ENCODE results near the gene PLXNA2.

PLXNA2 gene

DNA sequence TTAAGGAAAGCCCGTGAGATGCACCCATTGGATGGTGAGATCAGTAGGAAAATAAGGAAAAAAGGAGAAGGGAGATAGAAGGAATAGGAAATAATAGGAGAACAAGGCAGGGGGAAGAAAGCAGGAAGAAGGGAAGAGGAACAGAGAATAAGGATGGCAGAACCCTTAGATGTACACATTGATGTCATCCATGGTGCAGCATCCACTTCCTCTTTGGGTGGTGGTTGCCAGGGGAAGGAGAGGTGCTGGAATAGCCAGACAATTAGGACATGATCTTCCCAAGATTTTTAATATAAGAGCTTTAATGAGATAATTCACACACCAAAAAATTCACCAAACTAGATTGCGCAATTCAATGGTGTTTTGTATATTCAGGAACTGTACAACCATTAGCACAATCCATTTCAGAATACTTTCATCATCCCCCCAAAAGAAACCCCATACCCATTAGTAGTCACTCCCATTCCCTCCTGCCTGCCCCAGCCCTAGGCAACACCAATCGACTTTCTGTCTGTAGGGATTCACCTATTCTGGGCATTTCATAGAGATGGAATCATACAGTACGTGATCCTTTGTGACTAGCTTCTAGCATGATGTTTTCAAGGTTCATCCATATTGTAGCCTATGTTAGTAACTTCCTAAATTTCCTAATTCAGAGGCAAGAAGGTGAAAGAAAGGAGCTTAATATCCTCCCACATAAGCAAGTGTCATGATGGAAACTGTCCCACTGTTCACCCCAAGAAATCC is 121.4 kb downstream of the PLXNA2 start:
- DNase-seq (ENCODE audit: low spot score), result no peak
- no peak overlapping the region for H3K14ac ChIP-seq (ENCODE audit: low read length)
- no peak overlapping the region for H4K91ac ChIP-seq (ENCODE audit: low read depth, low read length, poor library complexity)
- no peak overlapping the region for H3K23ac ChIP-seq (ENCODE audit: low read depth, low read length, poor library complexity)
- H2BK15ac ChIP-seq (ENCODE audit: low read length), result no peak overlapping the region
- H2BK12ac ChIP-seq (ENCODE audit: low read length), result no peak overlapping the region
- no peak overlapping the region for H2AK5ac ChIP-seq (ENCODE audit: low read depth, low read length)
- H2BK120ac ChIP-seq (ENCODE audit: low read depth, low read length), result no peak overlapping the region
- peaks cover 0 to 2% of the 10 kb centered on the region in 2 donors for H3K36me3 ChIP-seq (replicated peaks in 1 of 2; ENCODE audit: control insufficient read depth in 2 of 2, insufficient read depth in 2 of 2, low read length in 2 of 2)
- no peaks in the 10 kb centered on the region for H3K27me3 ChIP-seq (ENCODE audit: control insufficient read depth in 3 of 3, insufficient read depth in 3 of 3, low read depth in 1 of 3, low read length in 3 of 3)
- H3K9ac ChIP-seq (ENCODE audit: low read depth, low read length, poor library complexity), result no peak overlapping the region
- no CpG with 5 or more reads among the region's 4 CpGs for WGBS, 2 donors (ENCODE audit: extremely low coverage in 2 of 2, insufficient read length in 2 of 2, insufficient replicate concordance in 1 of 2)
- peaks cover under 1 to 7% of the 10 kb centered on the region in 2 donors for H3K4me1 ChIP-seq (ENCODE audit: control insufficient read depth in 2 of 2, insufficient read depth in 1 of 2, low read depth in 1 of 2, low read length in 2 of 2)
- H2BK5ac ChIP-seq (ENCODE audit: low read length), result no peak overlapping the region
- H3K9me3 ChIP-seq (replicated peaks in 1 of 2; ENCODE audit: control insufficient read depth in 2 of 2, insufficient read depth in 1 of 2, low read depth in 1 of 2, low read length in 2 of 2), result peaks cover 0 to 2% of the 10 kb centered on the region in 2 donors
- H3K27ac ChIP-seq (replicated peaks; ENCODE audit: low read length), result no peak overlapping the region
- H2AFZ ChIP-seq (ENCODE audit: low read length), result no peak overlapping the region
- no peak overlapping the region for H3K18ac ChIP-seq (ENCODE audit: low read length)
- H3K4me2 ChIP-seq (ENCODE audit: insufficient read depth, low read length, poor library complexity, severe bottlenecking), result no peak overlapping the region
- no peak overlapping the region for H4K8ac ChIP-seq (ENCODE audit: low read depth, low read length)
- H3K4ac ChIP-seq (ENCODE audit: low read length), result no peak overlapping the region
- no peak overlapping the region for H3K4me3 ChIP-seq (ENCODE audit: low read length in 2 of 2)
- no peaks in the 10 kb centered on the region for H3K79me1 ChIP-seq (ENCODE audit: low read depth, low read length)

DNA sequence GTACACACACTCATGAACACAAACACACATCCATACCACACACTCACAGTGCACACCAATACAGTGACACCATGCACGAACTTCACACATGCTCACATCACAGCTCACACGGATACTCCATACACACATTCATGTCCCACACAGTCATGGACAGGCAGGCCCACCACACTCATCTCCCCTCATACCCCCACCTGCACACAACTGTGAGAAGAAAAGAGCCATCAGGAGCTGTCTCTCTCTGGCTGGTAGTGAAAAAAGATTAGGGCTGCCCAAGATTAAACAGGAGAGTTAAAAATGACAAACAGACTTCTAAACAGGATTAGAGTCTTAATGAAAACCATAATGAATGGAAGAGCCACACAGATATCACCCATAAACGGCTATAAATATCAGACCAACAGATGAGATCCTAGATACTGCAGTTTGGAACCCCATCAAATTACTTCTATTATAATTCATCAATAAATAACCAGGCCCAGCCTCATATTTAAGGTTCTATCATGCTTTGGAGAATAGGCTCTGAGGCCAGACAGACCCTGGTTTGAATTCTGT is 122.3 kb downstream of the PLXNA2 start:
- WGBS, 2 donors (ENCODE audit: extremely low coverage in 2 of 2, insufficient read length in 2 of 2, insufficient replicate concordance in 1 of 2), result no CpG with 5 or more reads among the region's 3 CpGs
- H3K4ac ChIP-seq (ENCODE audit: low read length), result no peak overlapping the region

DNA sequence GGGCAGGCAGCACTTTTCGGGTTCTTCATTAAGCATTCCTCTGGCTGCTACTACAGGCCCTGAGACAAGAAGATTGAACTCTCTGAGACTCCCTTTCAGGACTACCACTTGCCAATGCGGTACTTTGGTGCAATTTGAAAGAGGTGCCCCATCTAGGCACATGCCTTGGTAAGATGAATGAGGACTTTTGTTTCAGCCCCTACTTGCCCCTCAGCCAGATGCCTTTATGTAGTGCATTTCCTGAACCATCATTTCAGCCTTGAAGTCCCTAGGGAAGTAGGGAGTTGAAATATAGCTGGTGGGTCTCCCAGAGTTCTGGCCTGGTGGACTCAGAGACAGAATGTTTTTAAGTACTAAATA is 123.8 kb downstream of the PLXNA2 start:
- H3K4me1 ChIP-seq (ENCODE audit: control insufficient read depth in 2 of 2, insufficient read depth in 1 of 2, low read depth in 1 of 2, low read length in 2 of 2), result peaks cover 0 to 5% of the 10 kb centered on the region in 2 donors
- no peak overlapping the region for H2AFZ ChIP-seq (ENCODE audit: low read length)
- no peaks in the 10 kb centered on the region for H3K27me3 ChIP-seq (ENCODE audit: control insufficient read depth in 3 of 3, insufficient read depth in 3 of 3, low read depth in 1 of 3, low read length in 3 of 3)
- H3K4me3 ChIP-seq (ENCODE audit: low read length in 2 of 2), result no peak overlapping the region
- no peak overlapping the region for H3K4me2 ChIP-seq (ENCODE audit: insufficient read depth, low read length, poor library complexity, severe bottlenecking)
- no peak overlapping the region for H2BK120ac ChIP-seq (ENCODE audit: low read depth, low read length)
- H3K18ac ChIP-seq (ENCODE audit: low read length), result no peak overlapping the region
- no peak overlapping the region for H2BK5ac ChIP-seq (ENCODE audit: low read length)
- H3K14ac ChIP-seq (ENCODE audit: low read length), result no peak overlapping the region
- no peak overlapping the region for H4K91ac ChIP-seq (ENCODE audit: low read depth, low read length, poor library complexity)
- no peak overlapping the region for H4K8ac ChIP-seq (ENCODE audit: low read depth, low read length)
- H3K27ac ChIP-seq (replicated peaks; ENCODE audit: low read length), result no peak overlapping the region
- peaks cover 0 to 2% of the 10 kb centered on the region in 2 donors for H3K9me3 ChIP-seq (replicated peaks in 1 of 2; ENCODE audit: control insufficient read depth in 2 of 2, insufficient read depth in 1 of 2, low read depth in 1 of 2, low read length in 2 of 2)
- H3K23ac ChIP-seq (ENCODE audit: low read depth, low read length, poor library complexity), result no peak overlapping the region
- H2BK12ac ChIP-seq (ENCODE audit: low read length), result no peak overlapping the region
- peaks cover 0 to 2% of the 10 kb centered on the region in 2 donors for H3K36me3 ChIP-seq (replicated peaks in 1 of 2; ENCODE audit: control insufficient read depth in 2 of 2, insufficient read depth in 2 of 2, low read length in 2 of 2)
- no peak for DNase-seq (ENCODE audit: low spot score)
- H3K4ac ChIP-seq (ENCODE audit: low read length), result no peak overlapping the region
- no CpG with 5 or more reads among the region's 2 CpGs for WGBS, 2 donors (ENCODE audit: extremely low coverage in 2 of 2, insufficient read length in 2 of 2, insufficient replicate concordance in 1 of 2)
- no peak overlapping the region for H3K9ac ChIP-seq (ENCODE audit: low read depth, low read length, poor library complexity)
- H2AK5ac ChIP-seq (ENCODE audit: low read depth, low read length), result no peak overlapping the region
- no peak overlapping the region for H2BK15ac ChIP-seq (ENCODE audit: low read length)
- H3K79me1 ChIP-seq (ENCODE audit: low read depth, low read length), result no peaks in the 10 kb centered on the region

More for the DNA sequence above, 122.3 kb downstream of the PLXNA2 start:
- no peaks in the 10 kb centered on the region for H3K79me1 ChIP-seq (ENCODE audit: low read depth, low read length)
- no peak overlapping the region for H2AK5ac ChIP-seq (ENCODE audit: low read depth, low read length)
- no peak for DNase-seq (ENCODE audit: low spot score)
- H2BK120ac ChIP-seq (ENCODE audit: low read depth, low read length), result no peak overlapping the region
- no peaks in the 10 kb centered on the region for H3K27me3 ChIP-seq (ENCODE audit: control insufficient read depth in 3 of 3, insufficient read depth in 3 of 3, low read depth in 1 of 3, low read length in 3 of 3)
- peak overlapping the region in 1 of 2 donors; percentile 40 for H3K4me3 ChIP-seq (ENCODE audit: low read length in 2 of 2)
- no peak overlapping the region for H3K27ac ChIP-seq (replicated peaks; ENCODE audit: low read length)
- H3K14ac ChIP-seq (ENCODE audit: low read length), result no peak overlapping the region
- H4K8ac ChIP-seq (ENCODE audit: low read depth, low read length), result no peak overlapping the region
- H3K36me3 ChIP-seq (replicated peaks in 1 of 2; ENCODE audit: control insufficient read depth in 2 of 2, insufficient read depth in 2 of 2, low read length in 2 of 2), result peaks cover 0 to 2% of the 10 kb centered on the region in 2 donors
- H3K9me3 ChIP-seq (replicated peaks in 1 of 2; ENCODE audit: control insufficient read depth in 2 of 2, insufficient read depth in 1 of 2, low read depth in 1 of 2, low read length in 2 of 2), result peaks cover 0 to 2% of the 10 kb centered on the region in 2 donors
- no peak overlapping the region for H3K23ac ChIP-seq (ENCODE audit: low read depth, low read length, poor library complexity)
- no peak overlapping the region for H2AFZ ChIP-seq (ENCODE audit: low read length)
- no peak overlapping the region for H2BK12ac ChIP-seq (ENCODE audit: low read length)
- no peak overlapping the region for H3K18ac ChIP-seq (ENCODE audit: low read length)
- H3K4me2 ChIP-seq (ENCODE audit: insufficient read depth, low read length, poor library complexity, severe bottlenecking), result no peak overlapping the region
- no peak overlapping the region for H2BK5ac ChIP-seq (ENCODE audit: low read length)
- no peak overlapping the region for H4K91ac ChIP-seq (ENCODE audit: low read depth, low read length, poor library complexity)
- peaks cover 0 to 5% of the 10 kb centered on the region in 2 donors for H3K4me1 ChIP-seq (ENCODE audit: control insufficient read depth in 2 of 2, insufficient read depth in 1 of 2, low read depth in 1 of 2, low read length in 2 of 2)
- H3K9ac ChIP-seq (ENCODE audit: low read depth, low read length, poor library complexity), result no peak overlapping the region
- H2BK15ac ChIP-seq (ENCODE audit: low read length), result no peak overlapping the region

- no peak overlapping the region for H3K4me2 ChIP-seq (ENCODE audit: insufficient read depth, low read length, poor library complexity, severe bottlenecking)
- peaks cover 0 to 5% of the 10 kb centered on the region in 2 donors for H3K4me1 ChIP-seq (ENCODE audit: control insufficient read depth in 2 of 2, insufficient read depth in 1 of 2, low read depth in 1 of 2, low read length in 2 of 2)
- H3K18ac ChIP-seq (ENCODE audit: low read length), result peak overlapping the region; percentile 6
- H3K27ac ChIP-seq (replicated peaks; ENCODE audit: low read length), result no peak overlapping the region
- no peak overlapping the region for H2BK12ac ChIP-seq (ENCODE audit: low read length)
- DNase-seq (ENCODE audit: low spot score), result no peak
- no peak overlapping the region for H2AFZ ChIP-seq (ENCODE audit: low read length)
- no peak overlapping the region for H3K9ac ChIP-seq (ENCODE audit: low read depth, low read length, poor library complexity)
- H4K8ac ChIP-seq (ENCODE audit: low read depth, low read length), result no peak overlapping the region
- no peak overlapping the region for H3K4ac ChIP-seq (ENCODE audit: low read length)
- peaks cover 0 to 2% of the 10 kb centered on the region in 2 donors for H3K36me3 ChIP-seq (replicated peaks in 1 of 2; ENCODE audit: control insufficient read depth in 2 of 2, insufficient read depth in 2 of 2, low read length in 2 of 2)
- WGBS, 2 donors (ENCODE audit: extremely low coverage in 2 of 2, insufficient read length in 2 of 2, insufficient replicate concordance in 1 of 2), result no CpG with 5 or more reads among the region's 12 CpGs
- no peak overlapping the region for H2BK120ac ChIP-seq (ENCODE audit: low read depth, low read length)
- H2AK5ac ChIP-seq (ENCODE audit: low read depth, low read length), result no peak overlapping the region
- no peak overlapping the region for H3K4me3 ChIP-seq (ENCODE audit: low read length in 2 of 2)
- no peak overlapping the region for H2BK15ac ChIP-seq (ENCODE audit: low read length)
- H3K14ac ChIP-seq (ENCODE audit: low read length), result no peak overlapping the region
- H3K79me1 ChIP-seq (ENCODE audit: low read depth, low read length), result no peaks in the 10 kb centered on the region
- H3K9me3 ChIP-seq (replicated peaks in 1 of 2; ENCODE audit: control insufficient read depth in 2 of 2, insufficient read depth in 1 of 2, low read depth in 1 of 2, low read length in 2 of 2), result peaks cover 0 to 2% of the 10 kb centered on the region in 2 donors
- no peak overlapping the region for H4K91ac ChIP-seq (ENCODE audit: low read depth, low read length, poor library complexity)
- no peaks in the 10 kb centered on the region for H3K27me3 ChIP-seq (ENCODE audit: control insufficient read depth in 3 of 3, insufficient read depth in 3 of 3, low read depth in 1 of 3, low read length in 3 of 3)
- H2BK5ac ChIP-seq (ENCODE audit: low read length), result no peak overlapping the region
- H3K23ac ChIP-seq (ENCODE audit: low read depth, low read length, poor library complexity), result no peak overlapping the region
Observed at GRCh38 chr1:208118841-208119606, 125.2 kb downstream of the PLXNA2 start.

All from neuronal stem cell (in vitro differentiated cells).